Measurements from ENCODE around the gene FGD5. TPM values are rescaled to one million over a fixed set of nuclear protein-coding genes. Genes with fewer than 3 reads are reported as not detected.

Gene FGD5
- total RNA-seq, 1 donor from 2014 or later, result 62.5 TPM

DNA sequence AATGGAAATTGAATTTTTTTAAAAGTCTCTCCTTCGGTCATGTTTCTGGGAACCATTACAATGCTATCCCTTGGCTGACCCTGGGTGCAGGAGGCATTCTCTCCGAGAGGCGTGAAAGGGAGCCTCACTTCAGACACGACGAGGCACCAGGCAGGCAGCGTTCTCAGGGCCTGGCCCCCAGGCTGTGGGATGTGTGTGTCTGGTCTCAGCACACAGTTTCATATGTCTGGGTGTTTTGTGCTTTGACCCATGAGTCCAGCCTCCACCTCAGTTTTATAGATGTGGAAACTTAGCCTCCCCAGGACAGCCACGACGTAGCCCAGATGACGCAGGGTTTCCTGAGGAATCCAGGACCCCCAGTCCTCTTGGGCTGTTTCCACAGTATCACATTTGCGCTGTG, 34.0 kb downstream of the FGD5 start:
- no peak for DNase-seq (ENCODE audit: low spot score)

DNA sequence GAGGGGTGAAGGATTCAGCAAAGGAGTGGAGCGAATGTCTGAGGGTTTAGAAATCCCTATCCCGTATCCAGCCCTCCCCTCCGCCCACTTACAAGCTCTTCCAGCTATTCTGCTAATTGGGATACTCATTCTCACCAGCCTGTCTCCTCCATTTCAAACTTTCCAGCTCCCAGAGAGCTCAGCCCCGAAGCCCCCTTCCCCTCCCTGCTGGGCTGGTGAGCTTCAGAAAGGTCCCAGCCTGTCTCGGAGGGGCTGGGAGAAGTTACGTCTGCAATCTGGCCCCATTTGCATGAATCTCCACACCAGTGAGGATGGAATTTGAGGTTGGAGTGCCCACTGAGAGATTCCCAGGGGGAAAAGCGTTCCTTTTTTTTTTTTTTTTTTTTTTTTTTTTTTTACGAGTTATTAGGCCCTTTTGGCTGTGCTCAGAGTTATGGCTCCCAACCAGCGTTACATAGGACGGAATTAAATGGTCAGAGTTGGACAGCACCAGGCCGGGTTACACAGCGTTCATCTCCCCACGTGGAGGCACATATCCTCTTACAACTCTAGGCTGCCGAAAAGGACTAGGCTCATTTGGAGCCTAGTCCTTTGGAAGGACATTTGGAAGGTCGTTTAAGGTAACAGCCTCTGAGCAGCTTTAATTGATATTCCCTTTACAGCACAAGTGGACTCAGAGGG, 34.6 kb downstream of the FGD5 start:
- DNase-seq (ENCODE audit: low spot score), result no peak

DNA sequence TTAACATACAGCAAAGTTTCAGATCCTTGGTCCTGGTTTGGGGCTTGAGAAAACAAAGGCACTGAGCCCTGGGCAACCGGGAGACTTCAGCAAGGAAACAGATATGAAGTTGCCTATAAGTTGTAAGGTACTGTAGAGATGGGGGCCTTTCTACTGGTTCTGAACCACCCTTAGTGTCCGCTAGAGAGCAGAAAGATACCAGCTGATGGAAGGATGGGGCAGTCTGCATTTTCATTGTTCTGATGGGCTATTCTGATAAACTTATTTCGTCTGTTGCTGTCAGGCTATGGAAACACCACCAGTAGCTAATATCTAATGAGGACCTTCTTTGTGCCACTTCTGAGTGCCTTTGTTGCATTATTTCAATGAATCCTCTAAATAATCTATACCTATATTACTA, 38.7 kb downstream of the FGD5 start:
- no peak for DNase-seq (ENCODE audit: low spot score)

DNA sequence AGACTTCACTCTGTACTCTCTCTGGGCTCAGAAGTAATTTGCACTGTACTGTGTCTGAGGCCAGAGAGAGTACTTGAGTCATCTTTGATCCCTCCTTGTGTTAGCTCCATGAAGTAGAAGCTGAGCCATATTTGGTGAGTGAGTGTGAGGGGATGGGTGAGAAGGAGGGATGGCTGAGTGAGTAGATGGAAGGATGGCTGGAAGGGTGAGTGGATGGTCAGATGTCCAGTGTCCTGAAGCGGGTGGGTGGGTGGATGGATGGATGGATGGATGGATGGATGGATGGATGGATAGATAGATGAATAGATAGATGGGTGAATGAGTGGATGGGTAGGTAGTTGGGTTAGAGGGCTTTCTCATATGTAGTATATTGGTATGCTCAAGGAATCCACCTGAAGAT, 39.3 kb downstream of the FGD5 start:
- DNase-seq (ENCODE audit: low spot score), result no peak

DNA sequence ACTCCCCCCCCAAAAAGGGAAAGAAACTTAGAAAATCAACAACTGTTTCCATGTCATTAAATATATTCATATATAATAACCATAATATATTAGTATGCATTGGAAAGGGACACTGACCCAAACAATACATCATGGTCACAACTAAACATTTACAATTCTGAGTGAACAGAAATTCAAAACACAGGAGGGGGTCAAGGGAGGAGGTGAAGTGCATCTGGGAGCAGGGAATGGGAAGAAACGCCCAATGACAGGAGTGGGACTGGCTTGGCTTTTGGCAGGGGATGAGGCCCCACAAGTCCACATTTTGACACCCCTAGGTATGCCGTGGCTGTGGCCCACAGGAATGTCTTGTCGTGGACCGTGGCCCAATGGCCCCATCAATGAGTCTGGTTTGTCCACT, 41.1 kb downstream of the FGD5 start:
- no peak for DNase-seq (ENCODE audit: low spot score)

DNA sequence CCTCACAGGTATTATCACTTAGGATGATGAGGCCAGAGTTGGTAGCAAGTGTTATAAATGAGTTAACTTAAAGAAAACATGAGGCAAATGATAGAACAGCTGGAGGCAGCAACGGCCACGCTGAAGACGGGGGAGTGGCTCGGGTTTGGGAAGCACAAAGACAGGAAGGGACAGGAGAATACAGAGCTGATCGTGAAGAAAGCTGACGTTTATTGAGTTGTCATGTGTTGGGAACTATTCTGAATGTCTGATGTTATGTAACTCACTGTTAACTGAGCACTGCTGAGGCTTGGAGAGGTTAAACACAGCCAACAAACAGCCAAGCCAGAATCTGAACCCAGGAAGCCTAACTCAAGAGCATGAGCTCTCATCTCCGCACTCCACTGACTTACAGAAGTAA, 42.3 kb downstream of the FGD5 start:
- DNase-seq (ENCODE audit: low spot score), result no peak

DNA sequence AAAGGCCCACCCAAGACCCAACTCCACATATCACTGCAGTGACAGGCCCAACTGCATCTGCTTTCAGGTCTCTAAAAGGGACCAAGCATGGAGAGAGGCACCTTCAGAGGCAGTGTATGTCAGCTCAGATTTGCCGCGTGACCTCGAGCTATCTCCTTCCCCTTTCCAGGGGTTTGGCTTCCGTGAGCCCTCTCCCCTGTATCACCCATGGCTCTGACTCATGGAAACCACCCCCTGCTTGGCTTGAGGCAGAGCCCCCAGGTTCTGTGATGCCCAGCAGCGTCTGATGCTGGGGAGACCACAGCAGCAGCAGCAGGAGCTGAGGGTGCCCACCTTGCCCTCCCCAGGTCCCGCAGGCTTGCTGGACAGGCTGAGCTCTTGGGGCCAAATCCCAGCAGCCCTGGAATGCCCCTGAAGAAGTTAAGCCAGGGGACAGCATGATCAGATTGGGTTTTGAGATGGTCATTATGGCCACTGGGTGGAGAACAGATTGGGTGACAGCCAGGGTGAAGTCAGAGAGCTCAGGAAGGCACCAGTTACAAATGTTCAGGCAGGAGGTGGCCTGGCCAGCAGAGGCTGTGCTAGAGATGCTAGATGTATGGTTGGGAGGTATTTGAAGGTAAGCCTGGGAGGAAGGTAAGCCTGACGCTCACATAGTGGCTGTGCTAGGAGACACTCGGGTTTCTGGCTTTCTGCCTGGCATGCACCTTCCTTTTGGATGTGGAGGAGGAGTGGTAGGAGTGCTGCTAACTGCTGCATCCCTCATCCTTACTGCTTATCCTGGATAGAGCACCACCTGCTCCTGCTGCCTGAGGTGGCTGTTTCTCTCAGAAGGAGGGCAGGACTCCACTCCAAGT, 42.9 kb downstream of the FGD5 start:
- no peak for DNase-seq (ENCODE audit: low spot score)

DNA sequence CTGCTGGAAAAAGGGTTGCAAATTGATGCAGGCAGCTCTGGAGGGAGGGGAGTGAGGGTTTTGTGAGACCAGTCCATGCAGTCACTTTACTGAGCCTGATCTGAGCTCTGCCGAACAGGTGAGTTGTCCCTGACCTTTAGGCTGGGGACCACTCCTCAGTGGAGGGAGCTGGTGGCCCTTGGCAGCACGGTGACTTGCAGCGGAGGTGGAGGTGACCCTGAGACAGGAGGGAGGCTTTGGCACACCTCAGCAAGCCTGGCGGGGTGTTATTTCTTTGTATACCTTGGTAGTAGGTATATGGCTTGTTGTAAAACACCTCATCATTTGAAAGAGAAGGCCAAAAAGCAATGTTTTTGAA, 43.5 kb downstream of the FGD5 start:
- no peak for DNase-seq (ENCODE audit: low spot score)

DNA sequence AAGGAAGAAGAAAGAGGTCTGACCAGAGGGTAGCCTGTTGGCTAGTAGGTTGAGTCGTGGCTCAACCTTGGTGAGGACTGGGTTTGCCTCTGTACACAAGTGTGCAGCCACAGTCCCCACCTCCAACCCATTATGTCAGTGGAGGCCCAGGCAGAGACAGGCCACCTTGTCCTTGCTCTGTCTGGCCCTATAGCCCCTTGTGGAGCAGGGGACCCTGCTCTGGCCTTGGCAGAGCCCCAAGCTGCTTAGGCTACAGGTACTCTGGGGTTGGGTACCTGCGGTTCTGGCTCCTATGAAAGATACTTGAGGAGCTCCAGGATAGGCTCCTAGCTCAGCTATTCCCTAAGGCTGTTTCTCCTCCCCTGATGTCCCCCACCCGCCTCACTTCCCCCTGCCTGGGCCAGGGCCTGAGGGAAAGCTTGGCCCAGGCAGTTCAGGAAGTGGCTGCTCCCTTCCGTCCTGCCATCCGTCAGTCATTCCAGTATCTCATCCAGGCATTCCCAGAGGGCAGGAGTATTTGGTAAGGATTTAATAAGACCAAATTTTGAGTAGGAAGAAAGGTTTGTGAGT, 44.0 kb downstream of the FGD5 start:
- no peak for DNase-seq (ENCODE audit: low spot score)

DNA sequence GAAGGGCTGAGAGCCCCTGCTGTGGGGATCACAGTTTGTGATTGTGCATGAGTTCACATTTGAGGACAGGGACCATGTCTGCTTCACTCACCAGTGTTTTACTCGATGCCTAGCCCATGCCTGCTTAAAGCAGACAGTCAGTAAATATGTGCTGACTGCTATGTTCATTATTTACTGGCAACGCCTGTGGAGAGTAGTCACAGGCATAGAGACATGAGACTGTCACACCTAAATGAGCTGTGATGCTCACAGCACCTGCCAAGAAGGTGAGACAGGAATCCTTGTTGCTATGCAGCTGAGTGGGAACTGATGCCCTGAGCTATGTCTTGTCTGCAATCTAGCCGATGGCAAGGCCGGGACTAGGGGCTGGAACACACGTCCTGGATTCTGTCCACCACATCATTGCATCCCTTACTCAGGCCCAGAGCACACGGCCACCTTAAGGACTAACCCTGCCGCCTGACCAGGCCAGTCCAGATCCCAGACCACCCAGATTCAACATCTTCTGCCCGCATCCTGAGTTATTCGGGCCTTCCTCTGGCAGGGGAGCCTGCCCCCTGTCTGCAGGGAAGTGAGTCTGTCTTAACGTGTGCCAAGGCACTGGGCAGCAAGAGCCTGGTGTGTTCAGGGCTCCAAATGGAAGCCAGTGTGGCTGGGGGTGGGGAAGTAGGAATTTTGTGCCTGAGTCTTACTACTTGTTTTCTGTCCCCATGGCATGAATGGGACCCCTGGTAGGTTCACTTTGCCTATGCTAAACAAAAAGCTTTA, 44.8 kb downstream of the FGD5 start:
- no peak for DNase-seq (ENCODE audit: low spot score)

DNA sequence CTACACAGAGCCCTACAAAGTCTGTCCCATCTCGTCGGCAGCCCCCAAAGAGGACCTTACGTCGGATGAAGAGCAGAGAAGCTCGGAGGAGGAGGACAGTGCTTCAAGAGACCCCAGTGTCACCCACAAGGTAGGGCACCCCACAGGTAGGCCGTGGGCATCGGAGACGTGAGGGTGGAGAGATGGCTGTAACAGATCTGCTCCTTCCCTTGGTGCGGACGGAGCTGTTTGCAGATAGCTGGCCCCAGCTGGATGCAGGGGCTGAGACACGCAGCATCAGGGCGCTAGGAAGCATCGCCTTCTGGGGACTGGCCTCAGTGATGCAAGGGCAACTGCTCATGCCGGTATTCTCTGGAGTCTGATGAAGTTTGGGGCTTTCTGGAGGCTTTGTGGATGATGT, 45.4 kb downstream of the FGD5 start:
- no peak for DNase-seq (ENCODE audit: low spot score)

DNA sequence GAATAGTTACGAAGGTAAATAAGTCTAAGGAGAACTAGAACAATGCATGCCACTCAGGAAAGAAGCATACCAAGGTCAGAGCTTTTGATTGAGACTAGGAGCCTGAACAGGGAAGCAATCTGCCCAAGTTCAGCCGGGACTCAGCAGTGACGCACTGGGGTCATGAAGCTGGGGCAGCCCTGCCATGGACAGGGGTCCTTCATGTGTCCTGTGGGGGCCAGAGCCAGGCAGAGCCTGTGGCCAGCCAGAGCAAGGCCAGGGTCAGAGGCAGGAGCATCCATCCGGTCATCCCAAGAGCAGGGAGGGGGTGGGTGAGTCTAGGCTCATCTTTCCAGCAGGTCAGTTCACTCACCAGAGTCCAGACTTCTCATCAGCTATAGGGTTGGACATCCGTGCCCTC, 47.9 kb downstream of the FGD5 start:
- no peak for DNase-seq (ENCODE audit: low spot score)

DNA sequence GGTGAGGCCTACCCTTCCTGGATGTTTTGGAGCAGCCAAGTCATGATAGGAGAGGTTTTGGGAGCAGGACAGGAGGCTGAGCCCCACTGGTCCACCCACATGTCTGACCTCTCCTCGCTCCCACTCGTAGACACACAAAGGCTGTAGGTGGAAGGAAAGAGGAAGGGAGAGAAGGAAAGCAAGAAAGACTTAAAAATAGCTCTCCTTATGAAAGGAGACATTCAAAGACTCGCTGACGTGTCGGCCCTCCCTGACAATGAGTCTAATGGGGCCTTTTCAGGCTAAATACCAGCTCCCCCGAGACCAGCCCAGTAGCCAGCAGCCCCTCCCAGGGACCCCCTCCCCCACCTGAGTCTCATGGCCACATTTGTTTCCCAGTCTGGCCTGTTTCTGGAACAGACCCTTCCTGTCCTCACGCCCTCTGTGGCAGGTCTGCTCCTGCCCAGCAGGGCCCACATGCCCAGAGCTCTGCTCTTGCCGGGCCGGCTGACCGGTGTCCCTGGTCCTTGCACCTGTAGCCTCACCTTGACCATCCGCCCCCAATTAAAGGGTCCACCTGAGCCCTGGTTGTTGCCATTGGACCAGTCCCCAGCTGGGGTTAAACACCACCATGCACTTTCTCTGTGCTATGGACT, 49.3 kb downstream of the FGD5 start:
- no peak for DNase-seq (ENCODE audit: low spot score)

DNA sequence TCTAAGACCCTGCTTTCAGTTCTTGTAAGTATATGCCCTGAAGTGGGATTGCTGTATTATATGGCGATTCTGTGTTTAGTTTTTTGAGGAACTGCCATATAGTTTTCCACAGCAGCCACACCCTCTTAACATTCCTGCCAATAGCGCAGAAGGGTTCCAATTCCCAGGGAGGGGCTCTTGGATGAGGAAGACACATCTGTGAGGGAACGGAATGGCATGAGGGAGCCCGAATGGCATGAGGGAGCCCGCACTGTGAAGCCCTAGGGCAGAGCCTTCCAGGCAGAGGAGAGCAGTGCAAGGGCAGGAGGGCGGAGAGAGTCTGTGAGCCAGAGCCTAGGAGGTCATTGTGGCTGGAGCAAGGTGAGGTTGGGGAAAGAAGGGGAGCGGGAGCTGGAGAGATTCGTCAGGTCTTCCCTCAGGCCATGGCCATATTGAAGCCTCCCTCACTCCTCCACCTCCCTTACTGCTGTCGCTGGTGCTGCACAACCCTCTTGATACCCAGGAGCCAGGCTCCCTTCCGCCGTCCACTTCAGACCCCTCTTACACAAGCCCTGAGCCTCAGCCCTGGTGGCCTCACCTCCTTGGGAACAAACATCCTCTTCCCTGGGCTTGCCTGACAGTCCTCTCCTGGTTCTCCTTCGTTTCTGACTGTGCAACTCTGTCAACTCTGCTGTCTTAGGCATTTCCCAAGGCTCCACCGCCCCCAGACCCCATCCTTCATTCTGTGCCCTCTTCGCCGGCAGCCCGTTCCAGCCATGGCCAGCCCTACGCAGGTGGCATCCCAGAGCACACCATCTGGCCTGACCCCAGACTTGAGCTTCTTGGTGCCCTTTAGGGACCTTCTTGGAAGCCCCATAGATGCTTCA, 51.4 kb downstream of the FGD5 start:
- no peak for DNase-seq (ENCODE audit: low spot score)

DNA sequence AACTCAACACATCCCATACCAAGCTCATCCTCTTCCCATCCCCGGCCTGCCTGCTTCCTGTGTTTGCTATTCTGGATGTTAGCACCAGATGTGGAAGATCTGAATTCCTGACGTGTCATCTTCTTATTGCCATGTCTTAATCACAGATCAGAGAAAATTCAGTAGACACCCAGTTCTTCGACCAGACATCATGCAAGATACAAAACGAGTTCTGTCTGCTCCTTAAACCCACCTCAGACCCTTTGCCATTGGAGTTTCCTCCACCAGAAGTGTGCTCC, 52.0 kb downstream of the FGD5 start:
- DNase-seq (ENCODE audit: low spot score), result no peak

DNA sequence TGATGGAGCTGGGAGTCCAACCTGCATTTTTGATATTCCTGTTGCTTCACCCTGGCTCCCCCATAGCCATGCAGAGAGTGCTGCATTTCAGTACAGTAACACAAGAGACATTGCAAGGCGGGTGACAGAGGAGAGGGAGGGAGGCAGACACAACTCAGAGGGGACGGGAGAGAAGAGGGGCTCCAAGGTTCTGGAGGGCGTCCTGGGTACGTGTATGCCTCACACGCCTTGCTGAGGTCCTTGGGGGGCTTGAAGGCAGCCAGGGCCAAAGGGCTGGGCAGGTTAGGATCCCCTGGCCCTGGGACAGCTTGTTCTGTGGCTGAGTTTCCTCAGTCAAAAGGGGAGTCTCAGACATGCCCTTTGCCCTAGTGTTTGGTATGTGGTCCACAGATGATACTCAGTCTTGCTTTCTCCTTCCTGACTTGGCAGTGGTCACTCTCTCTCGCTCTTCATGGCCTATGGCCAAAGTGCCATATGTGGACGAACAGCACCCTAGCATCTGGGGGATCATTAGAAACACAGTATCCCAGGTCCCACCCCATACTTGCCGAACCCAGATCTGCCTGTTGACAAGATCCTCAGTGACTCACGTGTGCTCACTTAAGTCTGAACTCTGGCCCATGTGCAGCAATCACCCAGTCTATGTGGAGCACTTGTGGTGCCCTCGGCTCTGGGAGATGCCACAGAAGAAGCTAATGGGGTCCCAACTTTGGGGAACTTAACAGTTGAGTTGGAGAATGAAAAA, 52.9 kb downstream of the FGD5 start:
- no peak for DNase-seq (ENCODE audit: low spot score)

DNA sequence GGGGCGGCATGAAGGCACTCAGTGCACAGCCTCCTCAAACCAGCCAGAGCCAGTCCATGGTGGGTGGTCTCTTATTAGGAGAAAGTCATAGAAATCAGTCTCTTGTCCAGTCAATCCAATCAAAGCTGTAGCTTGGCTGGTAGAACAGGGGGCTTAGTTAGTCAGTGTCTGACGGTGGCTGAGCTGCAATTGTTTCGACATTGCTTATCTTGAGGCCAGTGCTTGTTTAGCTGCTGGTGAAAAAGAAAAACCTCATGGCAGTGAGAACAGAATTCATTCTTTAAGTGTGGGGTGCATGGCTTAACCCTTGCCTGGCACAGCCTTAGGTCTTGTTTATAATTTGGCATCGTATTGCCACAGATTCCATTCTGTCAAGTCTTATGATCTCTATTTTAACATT, 53.9 kb downstream of the FGD5 start:
- no peak for DNase-seq (ENCODE audit: low spot score)

DNA sequence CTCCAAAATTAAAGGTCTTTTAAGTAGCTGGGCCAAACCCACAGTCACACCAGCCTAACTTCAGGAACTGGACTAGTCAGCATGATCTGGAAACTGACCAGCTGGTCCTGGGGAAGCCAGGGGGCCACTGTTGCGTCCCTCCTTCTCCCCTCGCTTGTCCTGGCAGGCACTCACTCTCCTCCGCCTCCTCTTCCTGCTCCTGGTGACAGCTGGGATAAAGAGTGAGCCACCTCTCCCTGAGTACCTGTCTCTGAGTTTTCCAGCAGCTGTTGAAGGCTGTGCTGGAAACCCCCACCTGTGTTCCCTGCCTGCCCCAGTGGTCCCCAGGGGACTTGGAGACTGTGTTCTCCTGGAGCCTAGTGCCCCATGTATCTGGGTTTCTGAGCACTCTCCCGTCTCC, 56.0 kb downstream of the FGD5 start:
- no peak for DNase-seq (ENCODE audit: low spot score)

DNA sequence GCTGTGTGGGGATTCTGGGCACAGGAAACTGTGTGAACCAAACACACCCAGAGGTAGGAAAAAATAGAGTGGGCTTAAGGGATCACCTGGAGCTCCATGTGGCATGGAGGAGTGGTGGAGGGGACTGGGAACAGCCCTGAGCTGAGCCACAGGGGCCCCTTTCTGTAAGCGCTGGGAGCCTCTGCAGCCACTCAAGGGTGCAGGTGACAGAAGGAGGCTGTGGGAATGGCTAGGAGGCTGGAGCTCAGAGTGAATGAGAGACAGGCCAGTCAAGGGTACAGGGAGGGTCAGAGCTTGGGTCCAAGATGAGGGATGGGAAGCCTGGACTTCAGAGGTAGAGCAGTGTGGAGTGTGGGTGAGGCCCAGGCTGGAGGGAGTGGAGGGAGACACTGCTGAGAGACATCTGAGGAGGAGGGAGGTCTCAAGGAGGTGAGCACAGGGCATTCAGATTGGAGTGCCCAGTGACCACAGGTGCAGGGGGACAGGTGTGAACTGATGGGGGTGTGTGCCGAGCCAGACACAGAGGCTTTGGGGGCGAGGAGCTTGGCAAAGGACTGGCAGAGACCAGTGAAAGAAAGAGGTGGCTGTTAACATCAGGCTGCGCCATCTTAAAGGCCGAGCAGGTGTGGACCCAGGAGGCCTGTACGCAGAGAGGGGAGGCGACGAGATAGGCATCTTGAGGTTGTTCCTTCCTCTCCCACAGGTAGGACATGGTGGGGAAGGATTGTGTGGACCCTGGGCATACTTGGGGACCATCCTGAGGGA, 56.8 kb downstream of the FGD5 start:
- no peak for DNase-seq (ENCODE audit: low spot score)

DNA sequence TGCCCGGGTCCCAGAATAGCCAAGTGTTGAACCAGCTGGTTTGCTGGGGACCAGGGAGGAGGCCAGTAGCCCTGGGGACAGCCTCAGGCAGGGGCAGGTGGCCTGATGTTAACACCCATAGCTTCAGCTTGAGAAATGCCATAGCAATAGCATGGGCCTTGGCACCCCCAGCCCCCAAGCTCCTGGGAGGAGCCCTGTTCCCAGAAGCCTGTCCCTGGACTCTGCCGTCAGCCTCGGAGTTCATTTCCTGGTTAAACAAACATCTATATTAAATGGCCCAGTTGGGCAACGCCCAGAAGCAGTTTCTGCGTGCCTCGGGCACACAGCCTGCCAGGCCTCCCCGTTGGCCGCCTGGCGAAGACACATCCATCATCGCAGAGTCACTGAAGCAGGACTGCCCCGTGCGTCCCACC, 58.2 kb downstream of the FGD5 start:
- peak; percentile 83 for DNase-seq (ENCODE audit: low spot score)

All from mucosa of gallbladder (tissue), 1 donor.